Stimulated activated CD8-positive, alpha-beta memory T cell treated with anti-CD3 and anti-CD28 coated beads, Interleukin-2, amount 100 ng/mL, for 1 hour (primary cell): ENCODE results near the gene OXTR.

Experiments used
- DNase-seq, 2 donors: peaks; one replicate each; pipeline ENCODE4 v3.0.0-alpha.2; 2020; ENCODE audit warnings: low read depth in 2 of 2

The OXTR gene

GRCh38 chr3:8712045-8712907 is 57.1 kb downstream of the OXTR start:
- DNase-seq = no peak

GRCh38 chr3:8709801-8710507 is 59.5 kb downstream of the OXTR start:
- DNase-seq = no peak

GRCh38 chr3:8709287-8709686 is 60.1 kb downstream of the OXTR start:
- DNase-seq = no peak

- no peak for DNase-seq
These were observed 63.8 kb downstream of the OXTR start for GRCh38 chr3:8705575-8705974.

GRCh38 chr3:8702560-8702959 is 66.9 kb downstream of the OXTR start:
- DNase-seq = no peak
